Upper lobe of left lung (tissue), 6 donors: ENCODE measurements around the gene FARSB. TPM values are rescaled to one million over a fixed set of nuclear protein-coding genes. Genes with fewer than 3 reads are reported as not detected.
"Not testable (repeated sequence)": the region's sequence is repeated elsewhere in the genome, so short reads cannot be mapped to it uniquely, and the experiment has no call there.

Source experiments
- ATAC-seq, 2 donors: fragments of 200-7000 bp; cut with Tn5 transposase; one replicate each; pipeline ENCODE4 v1.9.1; 2022; ENCODE audit warnings: mild to moderate bottlenecking in 2 of 2, moderate library complexity in 2 of 2; ENCODE audit not compliant: low FRiP score in 2 of 2
- DNase-seq, 2 donors: peaks; one replicate each; pipeline ENCODE4 v3.0.0-alpha.2; 2019 to 2020
- H3K27ac ChIP-seq, 4 donors: fragments of 200-600 bp; sonication (generic); one replicate each; pipeline ENCODE4 v1.5.1; 2016 to 2019
- H3K27me3 ChIP-seq, 4 donors: fragments of 200-600 bp; sonication (generic); one replicate each; pipeline ENCODE4 v1.5.1; 2017 to 2019
- H3K36me3 ChIP-seq, 4 donors: fragments of 200-600 bp; sonication (generic); one replicate each; pipeline ENCODE4 v1.5.1; 2016 to 2019
- H3K4me1 ChIP-seq, 4 donors: fragments of 200-600 bp; sonication (generic); one replicate each; pipeline ENCODE4 v1.5.1; 2018 to 2019
- H3K4me3 ChIP-seq, 4 donors: fragments of 200-600 bp; sonication (generic); one replicate each; pipeline ENCODE4 v1.5.1; 2017 to 2019; ENCODE audit warnings: mild to moderate bottlenecking in 2 of 4, moderate library complexity in 1 of 4
- H3K9me3 ChIP-seq, 4 donors: fragments of 200-600 bp; sonication (generic); one replicate each; pipeline ENCODE4 v1.5.1; 2018 to 2019
- EP300 ChIP-seq, 4 donors: sonication (generic); formaldehyde crosslinking; IDR thresholded peaks; one replicate each; pipeline ENCODE4 v1.5.1; 2017; ENCODE audit warnings: antibody characterized with exemption in 4 of 4, control low read depth in 2 of 4
- POLR2A ChIP-seq, 4 donors: fragments of 450-650 bp; IDR thresholded peaks; one replicate each; pipeline ENCODE4 v1.5.1; 2016 to 2017; ENCODE audit warnings: antibody characterized with exemption in 4 of 4, mild to moderate bottlenecking in 2 of 4
- POLR2AphosphoS5 ChIP-seq, 2 donors: sonication (generic); formaldehyde crosslinking; IDR thresholded peaks; one replicate each; pipeline ENCODE4 v1.5.1; 2017; ENCODE audit warnings: antibody characterized with exemption in 2 of 2
- WGBS, 2 donors: methylation state at CpG; one replicate each; pipeline ENCODE4 v1.1.5; 2017 to 2018; 5-methylcytosine and 5-hydroxymethylcytosine counted together
- total RNA-seq, 6 donors: library from RNA; depleted of rRNA in 4 of 6; stranded (reverse); fragments of >200 nt in 4 of 6; gene quantifications; one replicate each; pipeline versions ENCODE4 v1.1.0 to v1.2.1, GENCODE V29; 2016 to 2021
- TF ChIP-seq, protein P1 (sequence below), 6 experiments: fragments of 450-650 bp in 4 of 6; fragments of 200-600 bp in 2 of 6; sonication (generic) in 2 of 6; IDR thresholded peaks; one replicate each; pipeline ENCODE4 v1.5.1; 2016 to 2019; ENCODE audit warnings: antibody characterized with exemption in 6 of 6
- donor health status: DM: no; HTN: no; CAD: no; lungs with moderate emphysema.
- donor health status: DM: no; HTN: yes; CAD: no; lungs with severe emphysema.

Gene FARSB
- total RNA-seq, 6 donors from 2014 or later = 2.0 to 12.5 (median 10.2) TPM

DNA sequence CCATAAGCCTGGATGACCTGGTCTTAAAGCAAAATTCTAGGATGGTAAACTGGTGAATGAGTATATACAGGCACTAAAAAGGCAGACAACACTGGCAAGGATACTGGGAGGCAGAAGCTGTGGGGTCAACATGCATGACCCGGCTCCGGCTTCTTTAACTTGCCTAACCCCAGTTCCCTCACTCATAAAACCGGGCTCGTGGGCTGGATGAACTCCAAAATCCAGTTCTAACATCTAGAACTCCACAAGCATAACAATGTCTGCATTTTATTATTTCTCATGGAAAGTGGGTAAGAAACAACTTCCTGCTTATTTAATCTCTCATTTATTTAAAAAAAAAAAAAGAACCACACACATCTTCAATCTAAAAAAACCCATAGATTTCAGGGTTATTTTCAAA, 57.3 kb downstream of the FARSB start:
- 94% methylated on average over 4 of the region's 4 CpGs for WGBS, 2 donors
- Histone ChIP-seq H3K36me3 (peaks cover 0 to 45% (median 13%) of the 10 kb centered on the region in 4 donors), H3K9me3 (no peaks in the 10 kb centered on the region), H3K27me3 (no peaks in the 10 kb centered on the region), H3K4me1 (no peaks in the 10 kb centered on the region), H3K27ac (no peak overlapping the region), H3K4me3 (no peak overlapping the region)
- DNase-seq = no peak
- TF ChIP-seq POLR2A (IDR thresholded peaks at IDR 0.05) = no peak
- TF ChIP-seq POLR2AphosphoS5 (IDR thresholded peaks at IDR 0.05) = no peak
- TF ChIP-seq, protein P1, sequence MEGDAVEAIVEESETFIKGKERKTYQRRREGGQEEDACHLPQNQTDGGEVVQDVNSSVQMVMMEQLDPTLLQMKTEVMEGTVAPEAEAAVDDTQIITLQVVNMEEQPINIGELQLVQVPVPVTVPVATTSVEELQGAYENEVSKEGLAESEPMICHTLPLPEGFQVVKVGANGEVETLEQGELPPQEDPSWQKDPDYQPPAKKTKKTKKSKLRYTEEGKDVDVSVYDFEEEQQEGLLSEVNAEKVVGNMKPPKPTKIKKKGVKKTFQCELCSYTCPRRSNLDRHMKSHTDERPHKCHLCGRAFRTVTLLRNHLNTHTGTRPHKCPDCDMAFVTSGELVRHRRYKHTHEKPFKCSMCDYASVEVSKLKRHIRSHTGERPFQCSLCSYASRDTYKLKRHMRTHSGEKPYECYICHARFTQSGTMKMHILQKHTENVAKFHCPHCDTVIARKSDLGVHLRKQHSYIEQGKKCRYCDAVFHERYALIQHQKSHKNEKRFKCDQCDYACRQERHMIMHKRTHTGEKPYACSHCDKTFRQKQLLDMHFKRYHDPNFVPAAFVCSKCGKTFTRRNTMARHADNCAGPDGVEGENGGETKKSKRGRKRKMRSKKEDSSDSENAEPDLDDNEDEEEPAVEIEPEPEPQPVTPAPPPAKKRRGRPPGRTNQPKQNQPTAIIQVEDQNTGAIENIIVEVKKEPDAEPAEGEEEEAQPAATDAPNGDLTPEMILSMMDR (IDR thresholded peaks at IDR 0.05) = no peak
- ATAC-seq = no peak

DNA sequence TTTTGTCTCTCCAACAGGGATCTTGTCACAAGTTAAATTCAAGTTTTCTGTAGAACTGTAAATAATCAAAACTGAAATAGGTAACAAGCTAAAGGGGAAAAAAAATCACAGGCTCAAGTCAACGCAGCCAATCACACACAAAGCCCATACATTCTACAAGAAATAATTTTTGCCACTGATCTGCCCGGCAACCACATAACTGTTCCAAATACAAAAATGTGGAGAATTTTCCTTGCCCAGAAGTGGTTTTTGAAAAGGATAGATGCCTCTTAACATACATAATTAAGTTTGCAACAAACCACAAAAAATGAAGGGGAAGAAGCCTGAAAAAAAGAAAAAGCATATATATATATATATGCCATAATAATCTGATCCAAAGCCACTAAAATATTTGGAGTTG, 60.3 kb downstream of the FARSB start:
- no peak for ATAC-seq
- peaks cover 3 to 42% (median 15%) of the 10 kb centered on the region in 4 donors for H3K36me3 ChIP-seq
- H3K27me3 ChIP-seq = no peaks in the 10 kb centered on the region
- no peak overlapping the region for H3K27ac ChIP-seq
- no peaks in the 10 kb centered on the region for H3K9me3 ChIP-seq
- H3K4me3 ChIP-seq = no peak overlapping the region
- TF ChIP-seq, protein P1 (IDR thresholded peaks at IDR 0.05) = no peak
- TF ChIP-seq POLR2A (IDR thresholded peaks at IDR 0.05) (no peak), POLR2AphosphoS5 (IDR thresholded peaks at IDR 0.05) (no peak), EP300 (IDR thresholded peaks at IDR 0.05) (no peak)
- 89 to 93% methylated on average over 2 of the region's 2 CpGs for WGBS, 2 donors
- no peak for DNase-seq
- no peaks in the 10 kb centered on the region for H3K4me1 ChIP-seq

DNA sequence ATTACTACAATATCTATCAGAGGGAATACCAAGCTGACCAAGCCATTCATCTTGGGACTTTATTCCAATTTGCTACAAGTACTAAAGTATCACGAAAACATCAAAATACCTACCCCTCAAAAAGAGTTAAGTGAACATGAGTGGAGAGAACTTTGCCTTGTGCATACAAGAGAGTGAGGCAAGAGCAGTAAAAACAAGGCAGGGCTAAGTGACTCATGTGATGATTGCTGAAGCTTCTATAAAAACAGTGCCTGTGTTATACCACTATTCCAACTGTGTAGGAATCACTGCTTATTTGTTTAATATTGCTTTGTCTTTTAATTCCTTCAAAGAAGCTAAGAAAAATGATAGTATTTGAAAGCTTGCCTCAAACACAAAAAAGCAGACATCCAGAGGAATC, 61.2 kb downstream of the FARSB start:
- DNase-seq = no peak
- 72 to 77% methylated on average over 1 of the region's 1 CpG for WGBS, 2 donors
- no peak for ATAC-seq
- Histone ChIP-seq H3K4me3 (no peak overlapping the region), H3K27me3 (no peaks in the 10 kb centered on the region), H3K27ac (no peak overlapping the region), H3K4me1 (no peaks in the 10 kb centered on the region), H3K36me3 (peaks cover 3 to 37% (median 14%) of the 10 kb centered on the region in 4 donors), H3K9me3 (no peaks in the 10 kb centered on the region)
- TF ChIP-seq EP300 (IDR thresholded peaks at IDR 0.05) (no peak), POLR2A (IDR thresholded peaks at IDR 0.05) (no peak), POLR2AphosphoS5 (IDR thresholded peaks at IDR 0.05) (no peak)
- TF ChIP-seq, protein P1 (IDR thresholded peaks at IDR 0.05) = no peak

DNA sequence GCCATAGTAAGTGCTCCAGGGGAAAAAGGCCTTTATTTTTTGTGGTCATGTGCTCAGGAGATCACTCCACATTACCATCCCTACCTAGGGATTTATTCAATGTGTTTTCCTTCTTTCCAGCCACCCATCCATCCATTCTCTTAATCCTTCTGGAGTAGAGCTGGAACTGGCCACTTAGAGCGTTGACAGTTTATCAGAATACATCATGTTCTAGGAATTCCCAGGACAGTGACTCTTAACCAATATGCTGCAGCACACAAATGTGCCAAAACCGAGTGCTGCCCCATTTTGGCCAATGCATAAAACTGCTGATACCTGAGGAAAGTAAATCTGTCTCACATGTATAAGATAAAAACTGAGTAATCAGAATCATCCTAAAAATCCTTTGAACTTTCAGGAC, 63.7 kb downstream of the FARSB start:
- Histone ChIP-seq H3K27me3 (no peaks in the 10 kb centered on the region), H3K36me3 (peaks cover 3 to 13% (median 5%) of the 10 kb centered on the region in 4 donors), H3K9me3 (no peaks in the 10 kb centered on the region), H3K4me3 (no peak overlapping the region), H3K27ac (no peak overlapping the region), H3K4me1 (no peaks in the 10 kb centered on the region)
- TF ChIP-seq POLR2AphosphoS5 (IDR thresholded peaks at IDR 0.05) (no peak), POLR2A (IDR thresholded peaks at IDR 0.05) (no peak), EP300 (IDR thresholded peaks at IDR 0.05) (no peak)
- TF ChIP-seq, protein P1 (IDR thresholded peaks at IDR 0.05) = no peak
- ATAC-seq (no peak), DNase-seq (no peak)
- 81% methylated on average over 2 of the region's 2 CpGs for WGBS, 2 donors

DNA sequence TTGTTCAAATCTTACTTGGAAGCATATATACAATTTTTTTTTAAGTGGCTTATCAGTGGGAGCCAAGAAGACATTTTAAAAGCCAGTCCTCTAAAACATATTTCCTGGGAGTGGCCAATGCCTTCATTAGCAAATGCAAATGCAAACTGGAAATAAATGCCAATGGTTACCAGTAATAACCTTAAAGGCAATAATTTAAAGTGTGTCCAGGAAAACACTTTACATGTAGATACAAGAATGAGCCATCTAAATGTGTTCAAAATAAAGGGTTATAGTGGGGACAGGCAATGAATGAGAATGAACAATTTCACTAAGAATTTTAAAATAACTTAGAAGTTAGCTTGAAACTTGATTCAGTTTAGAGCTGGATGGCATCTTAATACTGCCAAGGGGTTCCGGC, 64.2 kb downstream of the FARSB start:
- Histone ChIP-seq H3K9me3 (no peaks in the 10 kb centered on the region), H3K4me3 (no peak overlapping the region), H3K27ac (no peak overlapping the region), H3K4me1 (no peaks in the 10 kb centered on the region), H3K27me3 (no peaks in the 10 kb centered on the region), H3K36me3 (peaks cover 3 to 8% (median 5%) of the 10 kb centered on the region in 4 donors)
- 95 to 100% methylated on average over 1 of the region's 1 CpG for WGBS, 2 donors
- TF ChIP-seq POLR2A (IDR thresholded peaks at IDR 0.05) = no peak
- TF ChIP-seq EP300 (IDR thresholded peaks at IDR 0.05) = no peak
- TF ChIP-seq, protein P1 (IDR thresholded peaks at IDR 0.05) = no peak
- TF ChIP-seq POLR2AphosphoS5 (IDR thresholded peaks at IDR 0.05) = no peak
- ATAC-seq = no peak
- no peak for DNase-seq

DNA sequence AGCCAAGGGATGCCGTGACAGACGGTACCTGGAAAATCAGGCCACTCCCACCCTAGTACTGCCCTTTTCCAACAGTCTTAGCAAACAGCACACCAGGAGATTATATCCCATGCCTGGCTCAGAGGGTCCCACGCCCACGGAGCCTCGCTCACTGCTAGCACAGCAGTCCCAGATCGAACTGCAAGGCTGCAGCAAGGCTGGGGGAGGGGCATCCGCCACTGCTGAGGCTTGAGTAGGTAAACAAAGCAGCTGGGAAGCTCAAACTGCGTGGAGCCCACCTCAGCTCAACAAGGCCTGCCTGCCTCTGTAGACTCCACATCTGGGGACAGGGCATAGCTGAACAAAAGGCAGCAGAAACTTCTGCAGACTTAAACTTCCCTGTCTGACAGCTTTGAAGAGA, 71.3 kb downstream of the FARSB start:
- not testable (repeated sequence) for H3K27me3 ChIP-seq, H3K36me3 ChIP-seq, H3K4me3 ChIP-seq, H3K9me3 ChIP-seq, H3K4me1 ChIP-seq, H3K27ac ChIP-seq, ATAC-seq
- DNase-seq = peak in 1 of 2 donors; percentile 16
- 85 to 93% methylated on average over 5 to 8 of the region's 8 CpGs for WGBS, 2 donors
